Osteoblast (primary cell): ENCODE results near the gene EEF1AKMT4. TPM values are rescaled to one million over a fixed set of nuclear protein-coding genes. Genes with fewer than 3 reads are reported as not detected.

ENCODE experiments used
- DNase-seq: peaks from one replicate; pipeline ENCODE4 v3.0.0; 2011; ENCODE audit warnings: low spot score, mixed read lengths; ENCODE audit not compliant: insufficient read length; ENCODE audit errors: missing footprints
- H2AFZ ChIP-seq: 2 replicates; pipeline ENCODE4 v1.6.0; 2011; ENCODE audit warnings: mild to moderate bottlenecking, low read length
- H3K27ac ChIP-seq: 2 replicates; pipeline ENCODE4 v1.5.1; 2011; ENCODE audit warnings: mild to moderate bottlenecking, low read depth, low read length, moderate library complexity
- H3K27me3 ChIP-seq: 2 replicates; pipeline ENCODE4 v1.6.0; 2012; ENCODE audit warnings: mild to moderate bottlenecking, control low read depth, inconsistent platforms, low read length, moderate library complexity; ENCODE audit not compliant: insufficient read depth
- H3K36me3 ChIP-seq: 2 replicates; pipeline ENCODE4 v1.5.1; 2011; ENCODE audit warnings: mild to moderate bottlenecking, low read length, control low read depth, moderate library complexity; ENCODE audit not compliant: insufficient read depth
- H3K4me1 ChIP-seq: 2 replicates; pipeline ENCODE4 v1.5.1; 2011; ENCODE audit warnings: mild to moderate bottlenecking, low read length, control low read depth, moderate library complexity; ENCODE audit not compliant: insufficient read depth
- H3K4me2 ChIP-seq: 2 replicates; pipeline ENCODE4 v1.6.0; 2011; ENCODE audit warnings: mild to moderate bottlenecking, low read length; ENCODE audit not compliant: insufficient read depth
- H3K4me3 ChIP-seq: fragments of 200-600 bp; sonication (generic); 3 replicates; pipeline ENCODE4 v1.5.1; 2012; ENCODE audit warnings: mild to moderate bottlenecking, low read length, inconsistent platforms; ENCODE audit not compliant: insufficient read depth
- H3K79me2 ChIP-seq: 2 replicates; pipeline ENCODE4 v1.6.0; 2012; ENCODE audit warnings: mild to moderate bottlenecking, low read length, control low read depth, inconsistent platforms; ENCODE audit not compliant: insufficient read depth
- H3K9me3 ChIP-seq: 2 replicates; pipeline ENCODE4 v1.5.1; 2011; ENCODE audit warnings: low read depth, low read length, control low read depth
- H4K20me1 ChIP-seq: 2 replicates; pipeline ENCODE4 v1.6.0; 2012; ENCODE audit warnings: mild to moderate bottlenecking, low read length, control low read depth; ENCODE audit not compliant: insufficient read depth
- CTCF ChIP-seq: IDR thresholded peaks from 2 replicates; pipeline ENCODE4 v1.5.1; 2011; ENCODE audit warnings: mild to moderate bottlenecking, low read depth, low read length, moderate library complexity; ENCODE audit errors: extremely low read depth
- total RNA-seq: library from RNA; depleted of rRNA; stranded (reverse); fragments of >200 nt; gene quantifications from 2 replicates; pipeline ENCODE4 v1.2.3, GENCODE V29; 2012

The EEF1AKMT4 gene
- total RNA-seq, 1 donor = 3.3 TPM

- Histone ChIP-seq H3K4me2 (no peak overlapping the region), H3K4me1 (peaks cover 3% of the 10 kb centered on the region)
- no peak for TF ChIP-seq CTCF
Observed at GRCh38 chr3:184259396-184259877, 10.0 kb downstream of the EEF1AKMT4 start.

DNA sequence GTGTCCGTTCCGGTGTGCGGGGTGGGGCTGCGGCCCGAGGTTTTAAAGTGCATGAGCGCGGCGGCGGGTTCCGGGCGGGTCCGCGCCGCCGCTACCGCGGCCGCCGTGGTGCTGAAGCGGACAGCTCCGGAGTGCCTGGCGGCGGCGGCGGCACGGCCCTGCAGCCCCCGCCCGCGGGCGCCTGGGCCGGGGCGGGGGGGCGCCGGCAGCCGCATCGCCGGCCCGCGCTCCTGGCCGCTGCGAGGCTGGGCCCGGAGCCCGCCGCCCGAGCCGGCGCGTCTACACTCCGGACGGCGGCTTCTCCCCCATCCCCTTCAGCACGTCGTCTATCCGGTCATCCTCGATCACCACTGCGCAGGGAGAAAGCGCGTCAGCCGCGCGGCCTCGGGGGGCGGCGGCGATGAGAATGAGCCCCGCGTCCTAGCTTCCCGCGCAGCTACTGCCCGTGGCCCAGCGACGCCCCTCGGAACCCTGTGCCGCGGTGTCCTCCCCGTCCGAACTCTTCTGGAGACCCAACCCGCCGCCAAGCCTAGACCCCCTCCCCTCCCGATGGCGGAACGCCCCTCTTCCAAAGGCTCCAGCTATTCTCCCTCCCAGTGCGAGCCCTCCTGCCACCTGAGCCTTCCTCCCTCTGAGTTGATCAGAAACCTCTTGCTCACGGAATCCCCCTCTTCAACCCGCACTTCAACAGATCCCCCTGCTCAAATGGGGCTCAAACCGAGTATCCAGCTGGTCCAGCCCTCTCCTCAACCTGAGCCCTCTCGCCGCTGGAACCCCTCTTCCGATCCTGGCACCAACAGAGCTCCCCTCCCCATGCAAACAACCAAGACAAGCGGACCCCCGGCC is 10.6 kb downstream of the EEF1AKMT4 start:
- peaks cover 25% of the 10 kb centered on the region for H4K20me1 ChIP-seq
- peak; percentile 98 for DNase-seq
- H3K27me3 ChIP-seq = peaks cover 33% of the 10 kb centered on the region
- H2AFZ ChIP-seq = no peak overlapping the region
- no peak overlapping the region for H3K27ac ChIP-seq
- no peaks in the 10 kb centered on the region for H3K9me3 ChIP-seq
- no peaks in the 10 kb centered on the region for H3K36me3 ChIP-seq
- H3K4me3 ChIP-seq = no peak overlapping the region
- peaks cover 3% of the 10 kb centered on the region for H3K4me1 ChIP-seq
- no peak for TF ChIP-seq CTCF
- peak overlapping the region; percentile 28 for H3K4me2 ChIP-seq
- H3K79me2 ChIP-seq = no peaks in the 10 kb centered on the region

More at GRCh38 chr3:184259396-184259877, 10.0 kb downstream of the EEF1AKMT4 start:
- H3K79me2 ChIP-seq = no peaks in the 10 kb centered on the region
- H2AFZ ChIP-seq = no peak overlapping the region
- no peak overlapping the region for H3K27ac ChIP-seq
- H3K9me3 ChIP-seq = no peaks in the 10 kb centered on the region
- peaks cover 28% of the 10 kb centered on the region for H4K20me1 ChIP-seq
- peak; percentile 76 for DNase-seq
- peaks cover 32% of the 10 kb centered on the region for H3K27me3 ChIP-seq
- H3K4me3 ChIP-seq = no peak overlapping the region
- H3K36me3 ChIP-seq = no peaks in the 10 kb centered on the region

DNA sequence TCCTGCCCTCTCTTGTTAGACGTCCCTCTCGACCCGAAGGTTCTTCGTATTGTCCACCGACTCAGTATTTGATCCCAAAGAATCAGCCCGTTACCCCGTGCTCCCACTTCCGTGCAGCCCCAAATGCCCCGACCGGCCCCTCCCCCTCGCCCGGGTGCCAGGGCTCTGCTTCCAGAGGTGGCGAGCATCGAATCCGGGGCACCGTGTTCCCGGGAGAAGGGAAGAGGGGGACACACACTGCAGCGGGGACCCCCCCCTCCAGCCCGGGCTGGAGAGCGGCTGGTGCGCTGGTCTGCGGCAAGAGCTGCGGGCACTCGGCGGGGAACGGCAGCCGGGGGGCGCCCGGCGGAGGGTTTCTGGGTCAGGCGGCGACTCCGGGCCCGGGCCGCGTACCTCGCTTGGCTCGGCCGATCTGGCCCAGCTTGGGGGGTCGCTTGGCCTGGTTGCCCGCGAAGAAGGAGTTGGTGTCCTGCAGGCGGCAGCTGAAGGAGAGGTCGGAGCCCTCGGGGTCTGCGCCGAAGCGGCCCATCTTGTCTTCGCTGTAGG is 11.3 kb downstream of the EEF1AKMT4 start:
- Histone ChIP-seq H3K27me3 (peaks cover 35% of the 10 kb centered on the region), H3K27ac (no peak overlapping the region), H2AFZ (no peak overlapping the region), H3K4me1 (peaks cover 3% of the 10 kb centered on the region), H3K9me3 (no peaks in the 10 kb centered on the region), H3K4me2 (peak overlapping the region; percentile 48), H4K20me1 (peaks cover 19% of the 10 kb centered on the region), H3K4me3 (peak overlapping the region; percentile 53), H3K79me2 (no peaks in the 10 kb centered on the region), H3K36me3 (no peaks in the 10 kb centered on the region)
- DNase-seq = peak; percentile 88
- no peak for TF ChIP-seq CTCF

- no peaks in the 10 kb centered on the region for H3K9me3 ChIP-seq
- H3K36me3 ChIP-seq = no peaks in the 10 kb centered on the region
- H3K4me1 ChIP-seq = peaks cover 3% of the 10 kb centered on the region
- peaks cover 35% of the 10 kb centered on the region for H3K27me3 ChIP-seq
- H3K27ac ChIP-seq = no peak within 1 kb of the TSS
- H3K79me2 ChIP-seq = no peaks in the 10 kb centered on the region
- no peak for TF ChIP-seq CTCF
- DNase-seq = peak; percentile 98
- H3K4me2 ChIP-seq = peak within 1 kb of the TSS; percentile 79
- H4K20me1 ChIP-seq = peaks cover 19% of the 10 kb centered on the region
- H3K4me3 ChIP-seq = peak within 1 kb of the TSS; percentile 57
- peak within 1 kb of the TSS; percentile 56 for H2AFZ ChIP-seq
Observed at GRCh38 chr3:184261270-184261853, 11.9 kb downstream of the EEF1AKMT4 start, which contains the start of gene CAMK2N2. Gene CAMK2N2, minus strand, starts transcription at chr3:184261553. Its CDS starts 268 bp downstream, at chr3:184261285.
